Measurements from ENCODE around the gene COL13A1.

GRCh38 chr10:69853064-69853463 is 51.4 kb downstream of the COL13A1 start:
- TF ChIP-seq EP300 (IDR thresholded peaks at IDR 0.05; ENCODE audit: borderline replicate concordance in 1 of 2, low read depth in 2 of 2, low read length in 2 of 2) (no peak), CBX5 (IDR thresholded peaks at IDR 0.05; ENCODE audit: low read depth, low read length) (no peak), CTCF (IDR thresholded peaks at IDR 0.05; ENCODE audit: control extremely low read depth in 1 of 3, insufficient read depth in 1 of 3, low read depth in 1 of 3, low read length in 3 of 3) (no peak)

Measured in H1 (cell line).